AG10803 (cell line): Measurements from ENCODE around the gene ARL9.

Experiments
- DNase-seq: peaks from one replicate; pipeline ENCODE4 v3.0.0; 2010; ENCODE audit warnings: low read depth
- H3K4me3 ChIP-seq: 2 replicates; pipeline ENCODE4 v1.5.1; 2011; ENCODE audit warnings: mild to moderate bottlenecking, low read length, control low read depth
- CTCF ChIP-seq: conservative IDR thresholded peaks from 2 replicates; pipeline ENCODE4 v1.5.1; 2011; ENCODE audit warnings: mild to moderate bottlenecking, low read length, control low read depth, inconsistent platforms

ARL9 gene

GRCh38 chr4:56480691-56481090 is 24.9 kb upstream of the ARL9 start:
- no peak for DNase-seq
- no peak overlapping the region for H3K4me3 ChIP-seq
- no peak for TF ChIP-seq CTCF

DNA sequence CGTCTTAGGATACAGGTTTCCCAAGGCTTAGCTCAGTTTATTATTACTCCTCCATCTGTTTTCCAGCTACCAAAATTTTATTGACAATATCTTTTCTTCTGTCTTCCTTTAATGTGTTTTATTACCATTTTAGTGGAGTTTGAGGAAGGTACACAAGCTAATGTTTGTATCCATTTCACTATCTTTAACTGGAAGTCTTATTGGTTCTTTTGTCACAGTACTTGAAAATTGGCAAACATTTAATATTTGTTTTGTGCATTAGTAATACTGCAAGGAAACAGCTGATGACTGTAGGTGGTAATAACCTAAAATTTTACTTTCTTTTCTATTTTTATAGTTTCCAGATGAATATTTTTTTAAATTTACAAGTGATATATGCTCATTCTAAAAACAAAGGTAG is 9.3 kb upstream of the ARL9 start:
- no peak for TF ChIP-seq CTCF
- H3K4me3 ChIP-seq: no peak overlapping the region
- DNase-seq: no peak

DNA sequence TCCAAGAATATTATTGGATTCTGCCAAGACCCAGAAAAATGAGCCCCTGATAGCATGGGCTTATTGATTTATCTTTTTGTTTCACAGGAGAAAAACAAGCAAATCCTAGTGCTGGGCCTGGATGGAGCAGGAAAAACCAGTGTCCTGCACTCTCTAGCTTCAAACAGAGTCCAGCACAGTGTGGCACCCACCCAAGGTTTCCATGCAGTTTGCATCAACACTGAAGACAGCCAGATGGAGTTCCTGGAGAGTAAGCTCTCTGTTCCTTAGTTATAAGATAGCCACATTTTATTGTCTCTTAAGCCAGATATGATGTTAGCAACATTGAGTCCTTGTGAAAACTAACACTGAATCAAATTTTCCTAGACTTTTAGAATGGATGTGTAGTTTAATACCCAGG is 5.5 kb downstream of the ARL9 start:
- no peak for TF ChIP-seq CTCF
- no peak overlapping the region for H3K4me3 ChIP-seq
- no peak for DNase-seq

- no peak for TF ChIP-seq CTCF
- peak; percentile 16 for DNase-seq
- H3K4me3 ChIP-seq: no peak overlapping the region
Observed at GRCh38 chr4:56512166-56512565, 6.6 kb downstream of the ARL9 start.

GRCh38 chr4:56513517-56513916 is 7.9 kb downstream of the ARL9 start:
- no peak for TF ChIP-seq CTCF
- DNase-seq: no peak

DNA sequence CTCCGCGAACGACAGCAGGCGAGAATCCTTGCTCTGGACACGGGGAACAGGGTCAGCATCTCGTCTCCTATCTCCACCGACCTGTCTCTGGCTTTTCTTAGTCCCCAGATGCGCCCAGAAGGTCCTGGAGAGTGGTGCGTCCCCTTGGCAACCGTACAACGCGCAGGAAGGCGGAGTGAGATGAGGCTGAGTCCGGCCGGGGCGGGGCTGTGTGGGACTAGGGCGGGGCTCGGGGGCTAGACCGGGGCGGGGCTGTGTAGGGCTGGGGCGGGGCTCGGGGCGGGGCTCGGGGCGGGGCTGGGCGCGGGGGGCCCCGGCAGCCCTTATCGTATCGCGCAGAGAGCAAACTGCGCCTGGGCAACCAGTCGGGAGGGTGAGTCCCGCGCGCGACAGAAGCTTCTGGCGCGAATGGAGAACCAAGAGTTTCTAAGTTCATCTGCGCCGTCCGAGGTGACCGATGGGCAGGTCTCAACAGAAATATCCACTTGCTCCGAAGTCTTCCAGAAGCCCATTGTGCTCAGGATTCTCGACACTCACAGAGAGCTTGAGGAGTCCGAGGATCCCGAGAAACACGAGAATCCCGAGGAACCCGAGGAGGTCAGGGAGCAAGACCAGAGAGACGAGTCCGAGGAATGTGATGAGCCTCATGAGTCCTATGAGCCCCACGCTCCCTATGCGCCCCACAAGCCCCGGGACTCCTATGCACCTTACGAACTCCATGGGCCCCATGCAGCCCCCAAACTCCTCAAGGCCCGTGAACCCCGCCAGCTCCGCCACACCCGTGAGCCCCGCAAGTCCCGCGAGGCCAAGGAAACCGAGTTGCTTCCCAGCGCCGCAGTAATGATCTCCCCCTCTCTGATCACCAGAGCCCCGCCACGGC is 24.9 kb downstream of the ARL9 start:
- TF ChIP-seq CTCF: no peak
- DNase-seq: peak; percentile 58
- peak overlapping the region; percentile 70 for H3K4me3 ChIP-seq

More at GRCh38 chr4:56513517-56513916, 7.9 kb downstream of the ARL9 start:
- no peak overlapping the region for H3K4me3 ChIP-seq

DNA sequence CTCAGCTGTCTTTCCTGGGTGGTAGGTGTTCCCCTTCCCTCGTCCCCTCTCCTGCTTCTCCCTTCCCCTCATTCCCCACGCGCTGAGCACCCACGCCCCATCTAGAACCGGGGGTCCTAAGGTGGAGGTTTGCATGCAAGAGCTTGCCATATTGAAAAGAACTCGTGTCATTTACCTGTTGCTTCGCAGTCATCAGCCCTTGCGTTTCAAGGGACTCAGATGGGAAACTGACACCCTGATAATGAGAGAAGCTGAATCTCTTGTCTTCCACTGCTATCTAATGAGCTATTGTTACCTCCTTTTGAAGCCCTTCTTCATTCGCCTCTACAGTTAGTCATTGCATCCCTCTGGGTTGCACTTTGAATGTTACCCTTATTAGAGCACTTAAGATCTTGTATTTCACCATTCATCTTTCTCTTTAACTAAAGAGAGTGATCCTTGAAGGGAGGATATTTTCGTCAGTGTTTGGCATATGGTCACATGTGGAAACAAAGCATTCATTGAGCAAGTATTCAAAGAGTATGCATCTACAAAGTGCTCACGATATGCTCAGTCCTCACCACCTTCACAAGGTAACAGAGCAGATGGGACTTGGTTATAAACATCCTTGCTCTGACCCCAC is 25.7 kb downstream of the ARL9 start:
- DNase-seq: no peak

More for the DNA sequence above, 25.7 kb downstream of the ARL9 start:
- no peak for TF ChIP-seq CTCF
- peak overlapping the region; percentile 70 for H3K4me3 ChIP-seq
